GM19438 (cell line): Measurements from ENCODE around the gene ZNF154.
"Not testable (repeated sequence)": the region's sequence is repeated elsewhere in the genome, so short reads cannot be mapped to it uniquely, and the experiment has no call there.

Experiments used
- ATAC-seq: cut with Tn5 transposase; IDR thresholded peaks from one replicate; pipeline ENCODE4 v1.9.1; 2021; ENCODE audit warnings: low read depth; ENCODE audit not compliant: unreplicated experiment

Gene ZNF154

DNA sequence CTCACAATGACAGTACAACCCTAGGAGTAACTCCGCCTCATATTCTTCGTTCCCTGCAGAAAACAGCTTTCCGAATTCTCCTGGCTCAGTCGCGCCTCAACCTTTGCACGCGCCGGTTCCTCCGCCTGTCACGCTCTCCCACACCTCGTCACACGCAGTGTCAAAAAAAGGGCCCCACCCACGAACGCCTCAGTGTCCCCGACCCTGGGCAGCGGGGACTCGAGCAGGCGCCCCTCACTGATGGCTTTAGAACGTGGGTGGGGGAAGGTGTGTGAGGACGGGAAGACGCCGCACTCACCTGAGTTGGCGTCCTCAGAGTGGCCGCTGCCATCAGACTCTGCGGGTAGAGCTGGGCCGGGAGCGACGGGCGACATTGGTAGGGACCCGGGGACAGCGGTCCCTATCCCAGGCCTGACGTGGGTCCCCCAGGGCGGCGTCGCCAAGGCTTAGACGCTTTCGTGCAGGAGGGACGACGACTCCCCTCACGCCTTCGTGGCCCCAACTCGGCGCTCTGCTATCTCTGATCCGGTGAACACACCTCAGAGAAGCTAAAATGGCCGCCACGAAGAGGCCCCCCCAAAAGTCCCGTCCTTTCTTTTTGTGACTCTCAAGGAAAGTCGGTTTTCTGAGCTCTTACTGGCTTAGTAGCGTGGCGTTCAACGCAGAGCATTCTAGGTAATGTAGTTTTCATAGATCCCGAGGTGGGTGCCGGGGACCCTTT is at the start of gene ZNF154:
Gene ZNF154 (minus strand): TSS at position 564 of the 721 bp plus-strand sequence. CDS start 233 bp downstream, at position 331.
- no peak for ATAC-seq

GRCh38 chr19:57757941-57758340 is 48.9 kb upstream of the ZNF154 start:
- no peak for ATAC-seq

GRCh38 chr19:57755031-57755430 is 46.0 kb upstream of the ZNF154 start:
- no peak for ATAC-seq

DNA sequence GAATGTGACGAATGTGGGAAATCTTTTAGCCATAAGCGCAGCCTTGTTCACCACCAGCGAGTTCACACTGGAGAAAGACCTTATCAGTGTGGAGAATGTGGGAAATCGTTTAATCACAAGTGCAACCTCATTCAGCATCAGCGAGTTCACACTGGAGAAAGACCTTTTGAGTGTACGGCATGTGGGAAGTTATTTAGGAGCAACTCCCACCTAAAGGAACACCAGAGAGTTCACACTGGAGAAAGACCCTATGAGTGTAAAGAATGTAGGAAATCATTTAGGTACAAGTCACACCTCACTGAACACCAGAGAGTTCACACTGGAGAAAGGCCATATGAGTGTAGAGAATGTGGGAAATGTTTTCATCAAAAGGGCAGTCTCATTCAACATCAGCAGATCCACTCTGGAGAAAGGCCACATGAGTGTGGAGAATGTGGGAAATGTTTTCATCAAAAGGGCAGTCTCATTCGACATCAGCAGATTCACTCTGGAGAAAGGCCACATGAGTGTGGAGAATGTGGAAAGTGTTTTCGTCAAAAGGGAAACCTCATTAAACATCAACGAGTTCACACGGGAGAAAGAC is 45.2 kb upstream of the ZNF154 start:
- no peak for ATAC-seq

- no peak for ATAC-seq
Observed at GRCh38 chr19:57748029-57748428, 39.0 kb upstream of the ZNF154 start.

DNA sequence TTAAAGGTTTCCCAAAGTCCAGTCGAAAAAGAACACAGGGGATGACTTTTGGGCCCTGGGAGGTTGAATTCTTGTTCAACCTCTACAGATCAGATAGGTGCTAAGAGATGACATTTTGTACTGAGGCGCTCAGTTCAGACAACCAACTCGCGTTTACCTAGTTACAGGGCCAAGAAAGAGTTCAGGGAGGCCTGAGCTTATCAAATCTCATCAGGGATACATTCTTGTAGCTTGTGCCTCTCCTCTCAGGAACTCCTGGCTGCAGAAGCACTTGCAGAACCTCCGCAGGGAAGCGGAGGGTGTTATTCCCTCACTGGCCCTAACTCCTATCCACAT is 38.4 kb upstream of the ZNF154 start:
- ATAC-seq: no peak

DNA sequence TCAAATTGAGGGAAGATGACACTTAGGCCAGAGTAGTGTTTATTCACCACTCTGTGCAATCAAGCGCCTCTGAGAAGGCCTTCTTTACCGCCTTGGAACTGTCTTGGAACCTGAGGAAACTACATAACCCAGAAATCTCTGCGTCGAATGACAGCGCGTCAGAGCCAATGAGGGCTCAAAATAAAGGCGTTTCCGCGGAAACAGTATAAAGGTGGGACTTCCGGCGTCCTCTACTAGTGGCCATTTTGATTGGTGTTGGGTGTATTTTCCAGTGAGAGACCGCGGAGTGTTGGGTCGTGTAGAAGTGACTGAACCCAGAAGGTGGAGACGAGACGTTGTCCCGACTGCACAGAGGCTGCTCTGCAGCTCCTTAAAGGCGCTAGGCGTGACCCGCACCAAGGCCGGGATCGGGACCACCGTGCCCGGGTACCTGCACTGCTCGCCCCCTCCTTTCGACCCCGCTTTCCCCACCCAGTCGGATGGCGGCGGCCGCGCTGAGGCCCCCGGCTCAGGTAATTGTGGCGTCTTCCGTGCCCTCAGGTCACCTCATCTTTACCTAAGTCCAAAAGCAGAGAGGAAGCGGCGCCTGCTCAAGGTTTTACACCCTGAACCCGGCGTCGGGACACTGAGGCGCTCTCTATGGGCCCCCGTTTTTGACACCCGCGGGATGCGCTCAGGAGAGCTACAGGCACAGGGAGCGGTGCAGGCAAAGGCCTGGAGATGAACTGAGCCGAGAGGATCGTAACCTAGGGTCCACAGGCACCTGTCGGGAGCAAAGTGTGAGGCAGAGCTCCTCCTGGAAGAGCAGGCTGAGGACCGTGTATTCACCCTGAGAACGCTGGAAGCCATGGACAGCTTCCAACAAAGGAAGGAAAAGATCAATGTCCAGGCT is 37.8 kb upstream of the ZNF154 start, which contains the start of gene ZNF776:
Gene ZNF776 (plus strand): TSS at position 236 of the 892 bp plus-strand sequence. CDS start 244 bp downstream, at position 480.
- peak; percentile 98 for ATAC-seq

DNA sequence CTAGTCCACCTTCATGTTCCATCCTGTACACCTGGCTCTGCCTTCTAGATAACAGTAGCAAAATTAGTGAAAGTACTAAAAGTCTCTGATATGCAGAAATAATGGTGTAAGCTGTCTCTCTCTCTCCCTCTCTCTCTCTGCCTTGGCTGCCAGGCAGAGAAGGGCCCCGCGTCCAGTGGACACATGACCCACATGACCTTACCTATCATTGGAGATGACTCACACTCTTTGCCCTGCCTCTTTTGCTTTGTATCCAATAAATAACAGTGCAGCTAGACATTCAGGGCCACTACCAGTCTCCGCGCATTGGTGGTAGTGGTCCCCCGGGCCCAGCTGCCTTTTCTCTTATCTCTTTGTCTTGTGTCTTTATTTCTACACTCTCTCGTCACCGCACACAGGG is 29.8 kb upstream of the ZNF154 start:
- not testable (repeated sequence) for ATAC-seq

DNA sequence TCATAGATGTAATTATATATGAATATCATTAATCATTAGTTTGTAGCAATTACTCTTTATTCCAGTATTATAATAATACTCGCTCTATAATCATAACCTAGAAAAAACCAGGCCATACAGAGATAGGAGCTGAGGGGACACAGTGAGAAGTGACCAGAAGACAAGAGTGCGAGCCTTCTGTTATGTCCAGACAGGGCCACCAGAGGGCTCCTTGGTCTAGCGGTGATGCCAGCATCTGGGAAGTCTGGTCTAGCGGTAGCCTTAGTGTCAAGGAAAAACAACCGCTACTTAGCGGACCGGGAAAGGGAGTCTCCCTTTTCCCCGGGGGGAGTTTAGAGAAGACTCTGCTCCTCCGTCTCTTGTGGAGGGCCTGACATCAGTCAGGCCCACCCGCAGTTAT is 29.3 kb upstream of the ZNF154 start:
- ATAC-seq: not testable (repeated sequence)

DNA sequence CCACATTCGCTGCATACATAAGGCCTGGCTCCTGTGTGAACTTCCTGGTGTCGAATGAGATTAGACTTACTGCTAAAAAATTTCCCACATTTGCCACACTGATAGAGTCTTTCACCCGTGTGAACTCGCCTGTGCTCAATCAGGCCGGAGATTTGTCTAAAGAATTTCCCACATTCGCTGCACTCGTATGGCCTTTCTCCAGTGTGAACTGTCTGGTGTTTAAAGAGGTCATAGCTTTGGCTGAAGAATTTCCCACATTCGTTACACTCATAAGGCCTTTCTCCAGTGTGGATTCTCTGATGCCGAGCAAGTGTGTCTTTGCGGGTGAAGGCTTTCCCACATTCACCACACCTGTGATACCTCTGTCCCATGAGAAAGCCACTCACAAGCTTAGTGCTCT is 11.9 kb upstream of the ZNF154 start:
- no peak for ATAC-seq

DNA sequence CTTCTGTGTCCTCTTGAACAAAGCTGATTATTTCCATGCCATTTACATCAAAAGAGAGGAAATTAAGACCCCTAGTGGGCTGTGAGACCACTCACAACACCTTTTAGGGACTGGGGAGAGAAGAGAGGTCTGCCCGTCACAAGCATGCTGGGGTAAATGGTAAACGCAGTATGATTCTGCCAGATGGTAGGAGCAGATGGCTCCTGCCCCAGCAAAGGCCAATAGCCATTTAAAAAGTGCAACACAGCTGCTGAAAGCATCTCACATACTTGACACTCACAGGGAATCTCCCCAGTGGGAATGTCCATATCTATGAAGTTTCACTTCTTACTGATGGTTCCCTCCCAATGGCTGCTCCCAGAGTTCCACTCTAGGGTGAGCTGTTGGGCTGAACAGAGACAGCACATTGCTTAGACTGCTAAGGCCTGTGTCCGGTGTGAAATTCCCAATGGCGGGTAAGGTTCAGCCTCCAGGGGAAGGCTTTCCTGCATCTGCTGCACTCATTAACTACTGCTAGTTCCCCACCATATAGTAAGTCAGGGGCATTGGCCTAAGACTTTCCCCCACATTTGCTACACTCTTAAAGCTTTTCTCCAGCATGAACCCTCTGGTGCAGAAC is 11.0 kb upstream of the ZNF154 start:
- no peak for ATAC-seq

DNA sequence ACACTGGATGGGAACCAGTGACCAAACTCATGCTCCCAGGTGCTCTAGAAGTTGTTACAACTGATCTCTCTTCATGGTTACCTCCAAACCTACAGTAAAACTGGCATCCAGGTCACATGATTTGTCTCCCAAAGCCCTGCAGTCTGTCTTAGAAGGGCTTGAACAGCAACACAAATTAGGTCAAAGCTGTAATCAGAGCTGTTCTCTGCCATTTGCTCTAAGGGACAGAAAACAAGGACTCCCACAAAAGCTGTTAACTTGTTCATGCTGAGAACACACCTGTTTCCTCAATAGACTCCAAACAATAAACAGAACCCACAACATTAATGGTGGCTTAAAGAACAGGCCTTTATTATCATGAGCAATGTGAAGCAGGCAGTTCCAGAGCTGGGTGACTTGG is 10.4 kb upstream of the ZNF154 start:
- no peak for ATAC-seq

DNA sequence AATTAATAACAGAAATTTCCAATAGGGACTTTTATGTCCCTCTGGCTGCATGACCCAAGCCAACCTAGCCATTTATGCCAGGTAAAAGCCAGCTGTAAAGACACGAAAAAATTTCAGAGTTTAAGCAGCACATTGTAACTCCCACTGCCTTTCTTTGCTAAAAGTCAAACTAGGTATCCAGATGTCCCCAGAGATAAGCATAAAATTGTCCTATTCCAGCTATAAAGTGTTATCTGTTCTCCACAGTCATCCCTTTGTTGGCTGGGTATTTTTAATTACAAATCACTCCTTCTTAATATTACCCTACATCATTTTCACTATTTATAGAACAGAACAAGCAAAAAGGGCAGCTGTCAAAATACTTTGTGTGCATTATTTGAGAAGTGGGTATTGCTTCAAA is 3.2 kb upstream of the ZNF154 start:
- no peak for ATAC-seq

GRCh38 chr19:57709616-57710015 is 612 bp upstream of the ZNF154 start:
- ATAC-seq: no peak

GRCh38 chr19:57706346-57706745 is 2.7 kb downstream of the ZNF154 start:
- ATAC-seq: no peak

DNA sequence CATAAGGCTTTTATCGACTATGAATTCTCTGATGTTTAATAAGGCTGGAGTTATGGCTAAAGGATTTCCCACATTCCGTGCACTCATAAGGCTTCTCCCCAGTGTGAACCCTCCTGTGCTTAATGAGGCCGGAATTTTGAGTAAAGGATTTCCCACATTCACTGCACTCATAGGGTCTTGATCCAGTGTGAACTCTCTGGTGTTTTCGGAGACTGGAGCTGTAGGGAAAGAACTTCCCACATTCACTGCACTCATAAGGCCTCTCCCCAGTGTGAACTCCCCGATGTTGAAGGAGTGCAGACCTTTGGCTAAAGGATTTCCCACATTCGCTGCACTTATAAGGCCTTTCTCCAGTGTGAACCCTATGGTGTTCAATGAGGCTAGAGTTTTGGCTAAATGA is 7.4 kb downstream of the ZNF154 start:
- ATAC-seq: no peak

- ATAC-seq: no peak
Observed at GRCh38 chr19:57689750-57690149, 19.3 kb downstream of the ZNF154 start.

DNA sequence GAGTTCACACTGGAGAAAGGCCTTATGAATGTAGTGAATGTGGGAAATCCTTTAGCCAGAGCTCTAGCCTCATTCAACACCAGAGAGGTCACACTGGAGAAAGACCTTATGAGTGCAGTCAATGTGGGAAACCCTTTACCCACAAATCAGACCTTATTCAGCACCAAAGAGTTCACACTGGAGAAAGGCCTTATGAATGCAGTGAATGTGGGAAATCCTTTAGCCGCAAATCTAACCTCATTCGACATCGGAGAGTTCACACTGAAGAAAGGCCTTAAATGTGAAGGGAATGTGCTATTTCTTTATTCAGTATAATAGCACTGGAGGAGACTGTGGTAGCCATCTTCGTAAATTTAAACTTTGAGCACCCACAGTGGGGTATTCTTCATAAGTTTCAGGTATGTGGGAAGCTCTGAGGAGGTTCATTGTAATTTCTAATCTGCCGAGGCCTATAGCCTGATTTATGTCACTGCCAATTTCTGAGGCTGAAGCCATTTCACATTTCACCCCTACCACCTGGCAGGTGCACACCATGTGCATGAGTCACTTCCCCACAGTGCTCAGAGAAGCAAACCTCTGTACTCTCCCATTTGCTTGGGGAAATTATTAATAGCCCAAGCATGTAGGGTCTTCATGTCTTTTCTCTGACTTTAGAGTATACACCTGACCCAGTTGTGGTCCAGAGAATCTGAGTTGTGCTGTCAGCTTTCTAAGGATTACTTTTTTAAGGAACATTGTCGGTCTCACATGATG is 20.8 kb downstream of the ZNF154 start:
- ATAC-seq: no peak

GRCh38 chr19:57687363-57688010 is 21.5 kb downstream of the ZNF154 start:
- no peak for ATAC-seq

DNA sequence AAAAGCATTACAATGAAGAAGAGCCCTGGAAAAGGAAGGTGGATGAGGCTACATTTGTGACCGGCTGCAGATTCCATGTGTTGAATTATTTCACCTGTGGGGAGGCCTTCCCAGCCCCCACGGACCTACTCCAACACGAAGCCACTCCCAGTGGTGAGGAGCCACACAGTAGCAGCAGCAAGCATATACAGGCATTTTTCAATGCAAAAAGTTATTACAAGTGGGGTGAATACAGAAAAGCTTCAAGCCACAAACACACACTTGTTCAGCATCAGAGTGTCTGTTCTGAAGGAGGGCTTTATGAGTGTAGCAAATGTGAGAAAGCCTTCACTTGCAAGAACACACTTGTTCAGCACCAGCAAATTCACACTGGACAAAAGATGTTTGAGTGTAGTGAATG is 22.3 kb downstream of the ZNF154 start:
- ATAC-seq: no peak
